Activated T-helper 1 cell treated with anti-CD3 and anti-CD28 coated beads, Interleukin-12 subunit alpha, Interleukin-12 subunit beta, Interleukin-2, Interleukin-4 antibody, amounts not matched to agents 30 ng/mL and 10 ng/mL and 1 ng/mL, durations not matched to agents 14 hours and 24 hours and 36 hours (primary cell): ENCODE measurements around the gene GRM4. TPM values are rescaled to one million over a fixed set of nuclear protein-coding genes. Genes with fewer than 3 reads are reported as not detected.

ENCODE experiments used
- DNase-seq: peaks from one replicate; pipeline ENCODE4 v3.0.0; 2021; ENCODE audit warnings: low spot score
- H3K27ac Mint-ChIP-seq: one replicate; pipeline ENCODE4 v1.8.0; 2021; ENCODE audit warnings: mild to moderate bottlenecking, mixed read lengths
- H3K27me3 Mint-ChIP-seq: one replicate; pipeline ENCODE4 v1.8.0; 2022; ENCODE audit warnings: mild to moderate bottlenecking, moderate library complexity, mixed read lengths; ENCODE audit not compliant: insufficient read depth
- H3K36me3 Mint-ChIP-seq: one replicate; pipeline ENCODE4 v1.8.0; 2021; ENCODE audit warnings: low read depth, mixed read lengths
- H3K4me1 Mint-ChIP-seq: one replicate; pipeline ENCODE4 v1.8.0; 2021; ENCODE audit warnings: low read depth, mixed read lengths
- H3K4me3 Mint-ChIP-seq: one replicate; pipeline ENCODE4 v1.8.0; 2021; ENCODE audit warnings: mild to moderate bottlenecking, moderate library complexity, mixed read lengths
- H3K9me3 Mint-ChIP-seq: one replicate; pipeline ENCODE4 v1.8.0; 2021; ENCODE audit warnings: mixed read lengths
- intact Hi-C: fragments of 100-400 bp; cut with micrococcal nuclease; formaldehyde crosslinking; loops from one replicate; pipeline ENCODE4 v1.15.1; 2024
- total RNA-seq: library from RNA; stranded (reverse); gene quantifications from 2 replicates; pipeline ENCODE4 v1.2.3, GENCODE V29; 2022

GRM4 gene
- total RNA-seq, 1 donor from 2014 or later = not detected

DNA sequence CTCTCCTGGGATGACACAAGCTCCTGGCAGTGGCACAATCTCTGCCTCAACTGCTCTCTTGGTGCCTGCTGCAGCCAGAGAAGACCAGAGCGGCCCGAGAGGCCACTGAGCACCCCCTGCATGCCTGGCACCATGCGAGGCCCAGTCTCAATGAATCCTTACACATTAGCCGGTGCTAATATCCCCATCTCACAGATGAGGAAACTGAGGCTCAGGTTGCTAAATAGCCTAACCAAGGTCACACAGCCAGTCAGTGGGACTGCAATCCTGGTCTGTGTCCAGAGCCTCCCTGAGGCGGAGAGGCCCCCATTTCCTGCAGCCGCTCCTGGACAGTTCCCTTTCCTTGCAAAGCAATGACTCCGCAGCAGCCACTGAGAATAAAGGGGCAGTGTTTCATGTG, 81.2 kb downstream of the GRM4 start:
- H3K36me3 Mint-ChIP-seq = no peaks in the 10 kb centered on the region
- no peaks in the 10 kb centered on the region for H3K9me3 Mint-ChIP-seq
- no peak overlapping the region for H3K27ac Mint-ChIP-seq
- H3K27me3 Mint-ChIP-seq = peaks cover 6% of the 10 kb centered on the region
- no peak overlapping the region for H3K4me3 Mint-ChIP-seq
- DNase-seq = no peak
- no peaks in the 10 kb centered on the region for H3K4me1 Mint-ChIP-seq
- intact Hi-C loops = no loop called here

DNA sequence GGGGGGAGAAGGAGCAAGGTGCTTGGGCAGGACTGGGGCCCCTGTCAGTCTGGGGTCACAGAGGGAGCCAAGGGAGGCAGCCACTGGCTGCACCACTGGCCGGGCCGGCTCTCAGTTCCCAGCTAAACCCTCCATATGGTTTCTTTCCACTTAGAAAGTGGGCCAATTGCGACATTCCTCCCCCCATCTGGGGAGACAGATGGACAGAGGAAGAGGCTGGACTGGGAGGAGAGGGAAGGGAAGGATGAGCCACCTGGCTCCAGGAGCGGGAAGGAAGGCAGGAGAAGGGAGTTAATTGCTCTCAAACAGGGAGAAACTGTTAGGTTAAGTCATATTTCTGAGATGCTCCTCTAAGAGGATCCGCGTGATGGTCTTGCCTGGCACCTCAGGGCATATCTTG, 82.2 kb downstream of the GRM4 start:
- intact Hi-C loops = no loop called here
- Mint-ChIP-seq H3K4me3 (no peak overlapping the region), H3K27ac (no peak overlapping the region), H3K27me3 (peaks cover 6% of the 10 kb centered on the region), H3K9me3 (no peaks in the 10 kb centered on the region), H3K4me1 (no peaks in the 10 kb centered on the region), H3K36me3 (no peaks in the 10 kb centered on the region)
- no peak for DNase-seq

- Mint-ChIP-seq H3K36me3 (no peaks in the 10 kb centered on the region), H3K4me1 (peaks cover 3% of the 10 kb centered on the region), H3K9me3 (no peaks in the 10 kb centered on the region), H3K4me3 (no peak overlapping the region), H3K27me3 (peaks cover 6% of the 10 kb centered on the region), H3K27ac (no peak overlapping the region)
- DNase-seq = no peak
- intact Hi-C loops = no loop called here
Observed at GRCh38 chr6:34062815-34063214, 83.1 kb downstream of the GRM4 start.

- Mint-ChIP-seq H3K27me3 (peaks cover 6% of the 10 kb centered on the region), H3K4me3 (no peak overlapping the region), H3K4me1 (peaks cover 7% of the 10 kb centered on the region), H3K9me3 (no peaks in the 10 kb centered on the region), H3K36me3 (no peaks in the 10 kb centered on the region), H3K27ac (no peak overlapping the region)
- intact Hi-C loops = no loop called here
- DNase-seq = no peak
Observed at GRCh38 chr6:34062156-34062555, 83.7 kb downstream of the GRM4 start.

DNA sequence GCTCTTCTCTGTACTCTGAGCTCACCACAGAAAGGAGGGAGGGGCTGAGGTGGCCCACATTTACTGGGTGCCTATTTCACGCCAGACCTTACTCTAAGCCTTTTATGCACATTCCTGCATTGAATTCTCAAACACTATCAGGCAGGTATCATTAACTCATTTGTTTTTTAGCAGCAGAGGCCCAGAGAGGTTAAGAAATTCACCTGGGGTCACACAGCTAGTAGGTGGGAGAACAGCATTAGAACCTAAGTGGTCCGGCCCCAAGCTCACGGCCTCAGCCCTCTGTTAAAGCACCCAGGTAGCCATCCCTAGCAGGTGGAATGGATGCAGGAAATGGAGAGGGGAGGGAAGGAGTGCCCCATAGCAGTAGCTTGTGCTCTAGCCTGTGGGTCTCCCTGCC, 84.5 kb downstream of the GRM4 start:
- H3K4me1 Mint-ChIP-seq = peaks cover 7% of the 10 kb centered on the region
- intact Hi-C loops = no loop called here
- H3K27ac Mint-ChIP-seq = no peak overlapping the region
- H3K27me3 Mint-ChIP-seq = peaks cover 6% of the 10 kb centered on the region
- no peaks in the 10 kb centered on the region for H3K9me3 Mint-ChIP-seq
- H3K36me3 Mint-ChIP-seq = no peaks in the 10 kb centered on the region
- no peak overlapping the region for H3K4me3 Mint-ChIP-seq
- no peak for DNase-seq

DNA sequence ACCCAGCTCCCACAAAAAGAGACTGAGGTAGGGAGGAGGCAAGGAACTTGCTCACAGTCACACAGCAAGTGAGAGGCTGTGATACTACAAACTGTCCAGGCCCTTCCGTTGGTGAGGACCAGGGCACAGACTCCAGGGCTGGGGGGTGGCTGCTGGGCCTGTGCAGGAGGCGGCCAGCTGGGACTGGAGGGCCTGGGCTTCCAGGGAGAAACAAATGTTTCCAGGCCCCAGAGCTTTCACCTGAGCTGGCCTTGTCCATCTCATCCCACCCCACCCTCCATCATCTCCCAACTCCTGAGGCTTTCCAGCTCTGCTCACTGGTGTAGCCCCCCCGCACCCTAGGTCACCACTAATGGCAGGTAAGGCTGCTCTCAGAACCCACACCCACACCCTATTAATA, 86.0 kb downstream of the GRM4 start:
- peaks cover 7% of the 10 kb centered on the region for H3K4me1 Mint-ChIP-seq
- no peak for DNase-seq
- H3K9me3 Mint-ChIP-seq = no peaks in the 10 kb centered on the region
- H3K27ac Mint-ChIP-seq = no peak overlapping the region
- H3K36me3 Mint-ChIP-seq = no peaks in the 10 kb centered on the region
- peaks cover 2% of the 10 kb centered on the region for H3K27me3 Mint-ChIP-seq
- no peak overlapping the region for H3K4me3 Mint-ChIP-seq
- intact Hi-C loops = no loop called here

DNA sequence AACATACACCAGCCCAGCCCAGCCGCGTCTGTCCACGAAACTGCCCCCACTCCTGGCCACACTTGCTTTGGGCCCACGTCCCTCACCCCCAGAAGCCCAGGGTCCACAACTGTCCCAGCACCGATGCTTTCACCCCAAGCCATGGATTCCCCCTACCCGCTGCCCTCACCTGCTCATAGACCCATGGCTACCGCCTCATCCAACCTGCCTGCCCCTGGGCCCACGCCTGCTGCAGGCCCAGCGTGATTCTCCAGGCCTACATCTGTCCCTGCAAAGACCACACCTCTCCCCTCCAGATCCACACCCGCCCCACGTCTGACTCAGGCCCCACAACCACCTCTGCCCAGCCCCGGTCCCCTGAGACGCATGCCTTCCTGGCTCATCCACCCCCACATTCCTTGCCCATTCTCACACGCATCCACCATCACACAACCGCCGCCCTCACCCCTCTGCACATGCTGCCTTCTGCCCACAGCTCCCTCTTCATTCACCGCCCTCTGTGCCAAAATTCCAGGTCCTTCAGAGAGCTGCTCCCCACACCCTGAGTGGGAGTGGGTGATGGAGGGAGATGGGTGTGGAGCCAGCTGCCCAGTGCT, 86.7 kb downstream of the GRM4 start:
- Mint-ChIP-seq H3K4me1 (peaks cover 7% of the 10 kb centered on the region), H3K4me3 (no peak overlapping the region), H3K27me3 (peaks cover 4% of the 10 kb centered on the region), H3K36me3 (no peaks in the 10 kb centered on the region), H3K27ac (no peak overlapping the region), H3K9me3 (no peaks in the 10 kb centered on the region)
- no peak for DNase-seq
- intact Hi-C loops = no loop called here

- Mint-ChIP-seq H3K27me3 (peaks cover 3% of the 10 kb centered on the region), H3K9me3 (no peaks in the 10 kb centered on the region), H3K4me3 (no peak overlapping the region), H3K4me1 (peaks cover 7% of the 10 kb centered on the region), H3K27ac (peak overlapping the region; percentile 20), H3K36me3 (no peaks in the 10 kb centered on the region)
- intact Hi-C loops = no loop called here
- no peak for DNase-seq
Observed at GRCh38 chr6:34057790-34058189, 88.1 kb downstream of the GRM4 start.

GRCh38 chr6:34057191-34057590, 88.7 kb downstream of the GRM4 start:
- Mint-ChIP-seq H3K27ac (no peak overlapping the region), H3K4me1 (peaks cover 7% of the 10 kb centered on the region), H3K9me3 (no peaks in the 10 kb centered on the region), H3K27me3 (peaks cover 3% of the 10 kb centered on the region), H3K36me3 (no peaks in the 10 kb centered on the region), H3K4me3 (no peak overlapping the region)
- no peak for DNase-seq
- intact Hi-C loops = no loop called here

GRCh38 chr6:34056305-34057108, 89.4 kb downstream of the GRM4 start:
- peaks cover 7% of the 10 kb centered on the region for H3K4me1 Mint-ChIP-seq
- no peak for DNase-seq
- intact Hi-C loops = no loop called here
- H3K27me3 Mint-ChIP-seq = peaks cover 3% of the 10 kb centered on the region
- H3K36me3 Mint-ChIP-seq = no peaks in the 10 kb centered on the region
- H3K27ac Mint-ChIP-seq = no peak overlapping the region
- H3K4me3 Mint-ChIP-seq = no peak overlapping the region
- H3K9me3 Mint-ChIP-seq = no peaks in the 10 kb centered on the region

DNA sequence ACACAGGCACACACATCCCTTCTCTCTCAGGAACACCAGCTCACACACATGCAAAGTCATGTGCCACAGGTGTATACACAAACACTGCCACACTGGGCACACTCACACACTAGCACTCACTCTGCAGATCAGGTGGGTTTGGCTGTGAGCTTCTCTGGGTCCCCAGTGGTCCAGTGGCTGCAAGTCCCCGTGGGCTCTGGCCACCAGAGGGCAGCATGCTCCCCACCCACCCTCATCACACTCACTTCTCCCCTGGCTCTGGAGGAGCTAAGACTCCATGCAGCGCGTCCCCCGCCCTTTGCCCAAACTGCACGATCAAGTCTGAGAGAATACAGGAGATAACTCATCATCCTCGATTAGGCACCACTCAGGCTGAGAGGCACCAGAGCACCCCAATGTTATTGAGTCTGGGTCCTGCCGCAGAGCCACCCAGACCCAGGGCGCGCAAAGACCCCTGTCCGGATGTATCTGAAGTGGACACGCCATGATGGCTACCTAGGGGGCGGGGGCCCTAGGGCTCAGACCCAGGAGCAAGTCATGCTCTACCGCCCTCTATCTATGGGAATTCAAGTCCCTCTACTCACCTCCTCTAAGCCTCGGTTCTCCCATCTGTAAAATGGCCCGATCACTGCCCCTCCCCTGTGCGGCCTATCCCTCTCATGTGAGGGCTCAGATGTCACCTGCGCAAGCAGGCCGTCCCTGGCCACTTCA, 90.5 kb downstream of the GRM4 start:
- peak; percentile 31 for DNase-seq
- Mint-ChIP-seq H3K4me1 (peaks cover 7% of the 10 kb centered on the region), H3K9me3 (no peaks in the 10 kb centered on the region), H3K4me3 (no peak overlapping the region), H3K27me3 (peaks cover 3% of the 10 kb centered on the region), H3K36me3 (no peaks in the 10 kb centered on the region), H3K27ac (no peak overlapping the region)
- intact Hi-C loops = loop anchor here (1.0 kb wide), 1 partner anchor 99 kb away; no protein-coding TSS in a partner anchor

- H3K4me1 Mint-ChIP-seq = peaks cover 7% of the 10 kb centered on the region
- no peaks in the 10 kb centered on the region for H3K36me3 Mint-ChIP-seq
- peaks cover 3% of the 10 kb centered on the region for H3K27me3 Mint-ChIP-seq
- intact Hi-C loops = no loop called here
- no peak overlapping the region for H3K27ac Mint-ChIP-seq
- no peak for DNase-seq
- no peaks in the 10 kb centered on the region for H3K9me3 Mint-ChIP-seq
- no peak overlapping the region for H3K4me3 Mint-ChIP-seq
Observed at GRCh38 chr6:34053721-34054120, 92.2 kb downstream of the GRM4 start.

DNA sequence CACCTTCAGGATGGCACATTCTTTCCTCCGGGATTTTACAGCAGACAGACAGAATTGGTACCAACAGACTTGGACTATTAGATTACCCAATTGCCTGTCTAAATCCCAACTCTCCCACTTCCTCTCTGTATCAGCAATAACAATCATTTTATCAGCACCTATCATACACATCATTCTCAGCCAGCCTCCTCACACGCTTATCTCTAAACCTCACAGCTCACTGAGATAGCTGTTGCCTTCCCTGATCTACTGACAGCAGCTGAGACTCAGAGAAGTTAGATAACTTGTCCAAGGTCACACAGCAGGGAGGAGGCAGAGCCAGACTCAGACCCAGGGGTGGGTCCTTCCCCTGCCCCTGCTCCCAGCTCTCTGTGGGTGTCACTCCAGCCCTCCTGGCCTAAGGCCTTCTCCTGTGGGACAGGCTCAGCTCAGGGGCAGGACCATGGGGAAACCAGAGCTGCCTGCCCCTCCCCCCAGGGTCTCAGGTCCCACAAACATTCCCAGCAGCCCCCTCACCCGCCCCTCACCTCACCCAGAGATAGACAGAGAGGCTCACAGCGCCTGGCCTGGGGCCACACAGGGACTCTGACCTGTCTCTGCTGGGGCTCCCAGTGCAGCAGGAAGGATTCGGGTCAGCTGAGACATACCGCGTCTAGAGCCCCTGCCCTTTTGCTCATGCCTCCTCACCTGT, 92.8 kb downstream of the GRM4 start:
- intact Hi-C loops = no loop called here
- H3K9me3 Mint-ChIP-seq = no peaks in the 10 kb centered on the region
- no peak overlapping the region for H3K4me3 Mint-ChIP-seq
- no peak for DNase-seq
- H3K36me3 Mint-ChIP-seq = no peaks in the 10 kb centered on the region
- H3K27me3 Mint-ChIP-seq = peaks cover 4% of the 10 kb centered on the region
- H3K4me1 Mint-ChIP-seq = peaks cover 7% of the 10 kb centered on the region
- H3K27ac Mint-ChIP-seq = no peak overlapping the region
